Activated CD4-positive, alpha-beta memory T cell treated with anti-CD3 and anti-CD28 coated beads, Interleukin-2, amount 10 ng/mL, durations not matched to agents 7 days and 5 days (primary cell): ENCODE data around the gene RASSF5. TPM values are rescaled to one million over a fixed set of nuclear protein-coding genes. Genes with fewer than 3 reads are reported as not detected.

Experiments
- CTCF ChIA-PET: fragments of 350-600 bp; sonication (Branson Sonifier 250); formaldehyde crosslinking; loops from one replicate; lab custom pipeline; 2021; ENCODE audit warnings: antibody characterized with exemption, inconsistent platforms; lab: Charles Lee
- POLR2A ChIA-PET: fragments of 350-600 bp; sonication (Branson Sonifier 250); formaldehyde crosslinking; loops from one replicate; lab custom pipeline; 2021; ENCODE audit warnings: antibody characterized with exemption; lab: Charles Lee
- DNase-seq: peaks from one replicate; pipeline ENCODE4 v3.0.0-alpha.2; 2020
- H3K27ac Mint-ChIP-seq: one replicate; pipeline ENCODE4 v1.8.0; 2021; ENCODE audit warnings: mild to moderate bottlenecking, mixed read lengths
- H3K27me3 Mint-ChIP-seq: one replicate; pipeline ENCODE4 v1.8.0; 2021; ENCODE audit warnings: mixed read lengths
- H3K36me3 Mint-ChIP-seq: one replicate; pipeline ENCODE4 v1.8.0; 2021; ENCODE audit warnings: low read depth, mixed read lengths
- H3K4me1 Mint-ChIP-seq: one replicate; pipeline ENCODE4 v1.8.0; 2021; ENCODE audit warnings: mixed read lengths
- H3K4me3 Mint-ChIP-seq: one replicate; pipeline ENCODE4 v1.8.0; 2021; ENCODE audit warnings: mild to moderate bottlenecking, mixed read lengths
- H3K9me3 Mint-ChIP-seq: one replicate; pipeline ENCODE4 v1.8.0; 2021; ENCODE audit warnings: mixed read lengths
- total RNA-seq, 2 experiments: library from RNA; stranded (reverse); gene quantifications; one replicate each; pipeline ENCODE4 v1.2.3, GENCODE V29; 2021

Gene RASSF5
- total RNA-seq, 2 experiments from 2014 or later = 213 to 216 TPM

DNA sequence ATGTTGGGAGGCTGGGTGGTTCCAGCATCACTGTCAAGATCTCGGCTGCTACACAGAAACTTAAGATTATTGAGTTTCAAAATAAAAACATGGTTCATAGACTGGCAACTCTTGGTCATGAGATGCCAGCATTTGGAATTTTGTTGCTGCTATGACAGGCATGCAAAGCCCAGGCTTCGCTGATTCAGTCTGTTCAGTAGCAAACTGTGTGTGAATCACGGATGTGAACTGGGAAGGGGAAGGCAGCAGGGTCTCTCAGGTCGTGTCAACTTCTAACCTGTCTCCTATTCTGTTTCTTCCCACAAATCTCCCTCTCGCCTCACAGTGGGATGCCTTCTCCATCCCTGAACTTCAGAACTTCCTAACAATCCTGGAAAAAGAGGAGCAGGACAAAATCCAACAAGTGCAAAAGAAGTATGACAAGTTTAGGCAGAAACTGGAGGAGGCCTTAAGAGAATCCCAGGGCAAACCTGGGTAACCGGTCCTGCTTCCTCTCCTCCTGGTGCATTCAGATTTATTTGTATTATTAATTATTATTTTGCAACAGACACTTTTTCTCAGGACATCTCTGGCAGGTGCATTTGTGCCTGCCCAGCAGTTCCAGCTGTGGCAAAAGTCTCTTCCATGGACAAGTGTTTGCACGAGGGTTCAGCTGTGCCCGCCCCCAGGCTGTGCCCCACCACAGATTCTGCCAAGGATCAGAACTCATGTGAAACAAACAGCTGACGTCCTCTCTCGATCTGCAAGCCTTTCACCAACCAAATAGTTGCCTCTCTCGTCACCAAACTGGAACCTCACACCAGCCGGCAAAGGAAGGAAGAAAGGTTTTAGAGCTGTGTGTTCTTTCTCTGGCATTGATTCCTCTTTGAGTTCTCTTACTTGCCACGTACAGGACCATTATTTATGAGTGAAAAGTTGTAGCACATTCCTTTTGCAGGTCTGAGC is 79.4 kb downstream of the RASSF5 start:
- DNase-seq = no peak
- Mint-ChIP-seq H3K9me3 (no peaks in the 10 kb centered on the region), H3K4me1 (peaks cover 90% of the 10 kb centered on the region), H3K36me3 (peaks cover 90% of the 10 kb centered on the region), H3K27ac (peak overlapping the region; percentile 56), H3K27me3 (no peaks in the 10 kb centered on the region), H3K4me3 (no peak overlapping the region)
- ChIA-PET POLR2A (interaction anchor here (1.5 to 28.4 kb wide), 3 partner anchors 11 to 42 kb away, joined by 3 to 1193 read pairs (median 13); no protein-coding TSS in a partner anchor), CTCF (interaction anchor here (0.9 to 15.1 kb wide), 9 partner anchors 11 to 108 kb away, joined by 4 to 524 read pairs (median 8); partner anchors contain the start of genes DYRK3 and EIF2D)

DNA sequence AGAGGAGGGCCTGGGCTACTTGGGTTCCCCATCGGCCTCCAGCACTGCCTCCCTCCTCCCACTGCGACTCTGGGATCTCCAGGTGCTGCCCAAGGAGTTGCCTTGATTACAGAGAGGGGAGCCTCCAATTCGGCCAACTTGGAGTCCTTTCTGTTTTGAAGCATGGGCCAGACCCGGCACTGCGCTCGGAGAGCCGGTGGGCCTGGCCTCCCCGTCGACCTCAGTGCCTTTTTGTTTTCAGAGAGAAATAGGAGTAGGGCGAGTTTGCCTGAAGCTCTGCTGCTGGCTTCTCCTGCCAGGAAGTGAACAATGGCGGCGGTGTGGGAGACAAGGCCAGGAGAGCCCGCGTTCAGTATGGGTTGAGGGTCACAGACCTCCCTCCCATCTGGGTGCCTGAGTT is 80.6 kb downstream of the RASSF5 start:
- no peaks in the 10 kb centered on the region for H3K27me3 Mint-ChIP-seq
- H3K9me3 Mint-ChIP-seq = no peaks in the 10 kb centered on the region
- H3K36me3 Mint-ChIP-seq = peaks cover 90% of the 10 kb centered on the region
- peaks cover 87% of the 10 kb centered on the region for H3K4me1 Mint-ChIP-seq
- no peak for DNase-seq
- no peak overlapping the region for H3K4me3 Mint-ChIP-seq
- CTCF ChIA-PET = interaction anchor here (0.9 to 2.1 kb wide), 7 partner anchors 8 to 98 kb away, joined by 4 to 23 read pairs (median 5); partner anchors contain the start of gene DYRK3
- H3K27ac Mint-ChIP-seq = peak overlapping the region; percentile 98
- POLR2A ChIA-PET = interaction anchor here (1.0 to 28.4 kb wide), 6 partner anchors 8 to 48 kb away, joined by 3 to 1193 read pairs (median 4); partner anchors contain the start of gene DYRK3

DNA sequence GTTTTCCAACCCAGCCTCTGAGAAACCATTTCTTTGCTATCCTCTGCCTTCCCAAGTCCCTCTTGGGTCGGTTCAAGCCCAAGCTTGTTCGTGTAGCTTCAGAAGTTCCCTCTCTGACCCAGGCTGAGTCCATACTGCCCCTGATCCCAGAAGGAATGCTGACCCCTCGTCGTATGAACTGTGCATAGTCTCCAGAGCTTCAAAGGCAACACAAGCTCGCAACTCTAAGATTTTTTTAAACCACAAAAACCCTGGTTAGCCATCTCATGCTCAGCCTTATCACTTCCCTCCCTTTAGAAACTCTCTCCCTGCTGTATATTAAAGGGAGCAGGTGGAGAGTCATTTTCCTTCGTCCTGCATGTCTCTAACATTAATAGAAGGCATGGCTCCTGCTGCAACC is 81.2 kb downstream of the RASSF5 start:
- ChIA-PET POLR2A (interaction anchor here (1.0 to 28.4 kb wide), 7 partner anchors 9 to 47 kb away, joined by 3 to 1193 read pairs (median 4); partner anchors contain the start of gene DYRK3), CTCF (interaction anchor here (1.0 to 2.1 kb wide), 7 partner anchors 8 to 76 kb away, joined by 3 to 23 read pairs (median 6); partner anchors contain the start of gene DYRK3)
- no peaks in the 10 kb centered on the region for H3K9me3 Mint-ChIP-seq
- H3K4me3 Mint-ChIP-seq = no peak overlapping the region
- H3K27ac Mint-ChIP-seq = peak overlapping the region; percentile 98
- H3K27me3 Mint-ChIP-seq = no peaks in the 10 kb centered on the region
- DNase-seq = no peak
- peaks cover 82% of the 10 kb centered on the region for H3K4me1 Mint-ChIP-seq
- H3K36me3 Mint-ChIP-seq = peaks cover 88% of the 10 kb centered on the region

DNA sequence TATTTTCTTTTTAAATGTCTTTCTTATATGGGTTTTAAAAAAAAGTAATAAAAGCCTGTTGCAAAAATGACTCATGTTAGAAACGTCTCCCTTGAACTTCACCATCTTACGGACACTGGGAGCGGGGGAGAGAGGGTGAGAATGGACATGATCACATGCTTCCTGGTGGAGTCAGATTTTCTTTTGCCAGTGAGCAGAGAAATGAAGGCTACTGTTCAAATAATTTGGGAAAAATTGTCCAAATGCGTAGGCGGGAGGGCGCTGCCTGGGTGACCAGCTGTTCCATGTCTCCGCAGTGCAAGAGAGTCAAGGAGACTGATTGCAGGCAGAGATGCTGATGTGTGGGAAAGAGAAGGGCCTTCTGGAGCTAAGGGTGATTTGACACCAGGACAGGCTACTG is 81.9 kb downstream of the RASSF5 start:
- DNase-seq = no peak
- Mint-ChIP-seq H3K4me1 (peaks cover 74% of the 10 kb centered on the region), H3K9me3 (no peaks in the 10 kb centered on the region), H3K27me3 (no peaks in the 10 kb centered on the region), H3K4me3 (no peak overlapping the region), H3K36me3 (peaks cover 86% of the 10 kb centered on the region), H3K27ac (peak overlapping the region; percentile 98)
- ChIA-PET CTCF (interaction anchor here (1.0 to 1.8 kb wide), 5 partner anchors 9 to 75 kb away, joined by 3 to 6 read pairs (median 6); no protein-coding TSS in a partner anchor), POLR2A (interaction anchor here (1.0 to 28.4 kb wide), 4 partner anchors 11 to 42 kb away, joined by 3 to 1193 read pairs (median 8); no protein-coding TSS in a partner anchor)

DNA sequence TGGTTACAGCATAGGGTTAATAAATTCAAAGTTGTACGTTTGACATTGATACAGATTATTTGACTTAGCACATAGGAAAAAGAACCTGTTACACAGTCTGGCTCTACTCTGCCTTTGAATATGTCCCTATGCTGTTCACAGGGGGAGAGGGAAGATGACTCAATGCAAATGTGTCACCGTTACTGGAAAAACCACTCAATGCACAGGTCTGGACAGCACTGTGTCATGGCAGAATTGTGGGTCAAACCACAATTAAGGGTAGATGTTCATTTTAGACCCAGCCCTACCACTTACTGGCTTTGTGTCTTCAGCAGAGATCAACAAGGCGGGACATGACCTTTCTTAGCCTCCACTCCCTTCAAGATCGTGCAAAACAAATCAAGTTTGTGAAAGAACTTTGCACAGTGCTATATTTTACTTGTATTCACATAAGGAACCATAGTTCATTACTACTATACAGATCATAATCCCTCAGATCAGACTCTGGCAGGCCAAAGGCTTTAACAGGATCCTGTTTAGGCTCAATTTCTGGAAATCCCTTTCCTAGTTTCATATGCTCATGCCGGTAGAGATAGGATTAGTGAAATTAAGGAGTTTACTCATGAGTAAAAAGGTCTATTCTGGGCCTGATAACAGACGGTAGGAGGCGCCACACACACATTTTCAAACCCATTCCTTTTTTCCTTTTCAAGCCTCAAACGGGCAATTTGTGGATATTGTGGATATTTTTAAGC is 82.9 kb downstream of the RASSF5 start:
- POLR2A ChIA-PET = interaction anchor here (1.3 to 28.4 kb wide), 5 partner anchors 15 to 36 kb away, joined by 3 to 1193 read pairs (median 6); partner anchors contain the start of gene EIF2D
- DNase-seq = peak; percentile 80
- Mint-ChIP-seq H3K9me3 (no peaks in the 10 kb centered on the region), H3K27me3 (no peaks in the 10 kb centered on the region), H3K36me3 (peaks cover 83% of the 10 kb centered on the region), H3K27ac (peak overlapping the region; percentile 98), H3K4me1 (peaks cover 68% of the 10 kb centered on the region), H3K4me3 (peak overlapping the region; percentile 55)
- CTCF ChIA-PET = interaction anchor here (1.2 to 3.0 kb wide), 6 partner anchors 10 to 46 kb away, joined by 5 to 17 read pairs (median 7); partner anchors contain the start of genes DYRK3 and EIF2D

DNA sequence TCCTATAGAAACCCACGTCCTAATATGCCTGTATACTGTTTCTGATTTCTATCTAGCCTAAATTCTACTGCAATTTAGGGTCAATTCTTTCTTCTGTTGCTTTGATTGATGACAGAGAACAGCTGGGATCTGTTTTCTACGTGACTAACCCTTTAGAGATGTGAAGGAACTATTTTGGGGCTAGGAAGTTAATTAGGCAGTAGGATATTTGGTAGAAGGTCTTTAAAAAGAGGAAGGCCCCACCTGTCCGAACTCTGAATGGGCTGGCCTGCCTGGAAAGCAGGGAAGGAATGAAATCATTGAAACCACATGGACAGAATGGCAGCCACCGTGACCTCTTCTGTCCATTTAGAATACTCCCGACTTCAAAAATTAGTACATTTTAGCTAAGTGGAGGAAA is 83.9 kb downstream of the RASSF5 start:
- Mint-ChIP-seq H3K27me3 (no peaks in the 10 kb centered on the region), H3K9me3 (no peaks in the 10 kb centered on the region), H3K4me1 (peaks cover 61% of the 10 kb centered on the region), H3K4me3 (peak overlapping the region; percentile 43), H3K27ac (peak overlapping the region; percentile 98), H3K36me3 (peaks cover 82% of the 10 kb centered on the region)
- ChIA-PET POLR2A (interaction anchor here (0.8 to 2.4 kb wide), 14 partner anchors 10 to 122 kb away, joined by 3 to 9 read pairs (median 4); partner anchors contain the start of genes DYRK3 and EIF2D), CTCF (interaction anchor here (0.6 to 3.0 kb wide), 15 partner anchors 8 to 112 kb away, joined by 3 to 21 read pairs (median 5); partner anchors contain the start of genes DYRK3 and EIF2D)
- no peak for DNase-seq

DNA sequence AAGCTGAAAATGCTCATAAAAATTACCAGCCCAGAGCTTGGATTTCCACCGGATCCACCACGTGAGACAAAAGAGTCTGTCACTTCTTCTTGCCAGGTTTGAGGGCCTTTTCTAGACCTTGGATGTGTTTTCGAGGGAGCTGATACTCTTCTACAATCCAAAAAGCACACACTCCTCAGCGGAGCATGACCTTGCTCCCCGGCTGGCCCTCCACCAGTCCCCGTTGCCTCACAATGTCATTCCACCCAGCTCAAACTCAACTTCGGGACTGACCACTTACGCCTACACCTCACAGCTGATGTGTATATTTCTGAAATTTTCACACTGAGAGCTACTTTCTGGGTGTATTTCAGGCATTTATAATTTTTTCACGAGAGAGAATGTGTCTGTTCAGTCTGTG is 84.4 kb downstream of the RASSF5 start:
- CTCF ChIA-PET = interaction anchor here (0.6 to 3.0 kb wide), 16 partner anchors 8 to 112 kb away, joined by 3 to 21 read pairs (median 5); partner anchors contain the start of genes DYRK3 and EIF2D
- Mint-ChIP-seq H3K36me3 (peaks cover 79% of the 10 kb centered on the region), H3K27ac (peak overlapping the region; percentile 98), H3K4me3 (no peak overlapping the region), H3K4me1 (peaks cover 58% of the 10 kb centered on the region), H3K27me3 (no peaks in the 10 kb centered on the region), H3K9me3 (no peaks in the 10 kb centered on the region)
- POLR2A ChIA-PET = interaction anchor here (0.8 to 2.4 kb wide), 15 partner anchors 11 to 122 kb away, joined by 3 to 9 read pairs (median 4); partner anchors contain the start of genes DYRK3 and EIF2D
- DNase-seq = no peak

DNA sequence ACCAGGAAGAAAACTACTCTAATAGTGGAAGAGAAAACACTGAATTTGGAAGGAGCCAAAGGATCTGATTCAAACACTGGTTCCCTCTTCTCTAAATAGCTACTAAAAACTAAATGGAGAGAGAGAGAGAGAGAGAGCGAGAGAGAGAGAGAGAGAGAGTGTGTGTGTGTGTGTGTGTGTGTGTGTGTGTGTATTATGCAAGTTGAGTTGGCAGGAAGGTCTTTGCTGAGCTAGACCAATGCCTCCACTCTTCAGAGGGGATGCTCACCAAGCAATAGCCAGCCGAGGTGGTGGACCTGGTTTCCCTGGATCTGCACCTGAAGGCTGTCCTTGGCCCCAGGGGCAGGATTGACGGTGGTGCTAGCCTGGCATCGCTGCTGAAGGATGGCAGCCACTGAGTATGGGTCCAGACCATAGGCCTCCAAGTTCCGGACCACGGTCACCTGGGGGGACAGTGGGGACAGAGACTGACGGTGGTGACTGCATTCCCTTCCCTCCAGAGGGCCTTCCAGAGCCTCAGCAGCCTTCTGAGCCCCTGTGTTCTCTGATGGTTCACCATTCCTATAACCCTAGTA is 86.1 kb downstream of the RASSF5 start:
- no peak overlapping the region for H3K27ac Mint-ChIP-seq
- no peaks in the 10 kb centered on the region for H3K27me3 Mint-ChIP-seq
- DNase-seq = no peak
- H3K9me3 Mint-ChIP-seq = no peaks in the 10 kb centered on the region
- ChIA-PET POLR2A (interaction anchor here (1.3 to 2.8 kb wide), 5 partner anchors 12 to 93 kb away, joined by 3 to 9 read pairs (median 6); no protein-coding TSS in a partner anchor), CTCF (interaction anchor here (1.4 to 3.3 kb wide), 7 partner anchors 13 to 71 kb away, joined by 4 to 21 read pairs (median 10); partner anchors contain the start of gene EIF2D)
- H3K36me3 Mint-ChIP-seq = peaks cover 72% of the 10 kb centered on the region
- peaks cover 41% of the 10 kb centered on the region for H3K4me1 Mint-ChIP-seq
- H3K4me3 Mint-ChIP-seq = no peak overlapping the region

DNA sequence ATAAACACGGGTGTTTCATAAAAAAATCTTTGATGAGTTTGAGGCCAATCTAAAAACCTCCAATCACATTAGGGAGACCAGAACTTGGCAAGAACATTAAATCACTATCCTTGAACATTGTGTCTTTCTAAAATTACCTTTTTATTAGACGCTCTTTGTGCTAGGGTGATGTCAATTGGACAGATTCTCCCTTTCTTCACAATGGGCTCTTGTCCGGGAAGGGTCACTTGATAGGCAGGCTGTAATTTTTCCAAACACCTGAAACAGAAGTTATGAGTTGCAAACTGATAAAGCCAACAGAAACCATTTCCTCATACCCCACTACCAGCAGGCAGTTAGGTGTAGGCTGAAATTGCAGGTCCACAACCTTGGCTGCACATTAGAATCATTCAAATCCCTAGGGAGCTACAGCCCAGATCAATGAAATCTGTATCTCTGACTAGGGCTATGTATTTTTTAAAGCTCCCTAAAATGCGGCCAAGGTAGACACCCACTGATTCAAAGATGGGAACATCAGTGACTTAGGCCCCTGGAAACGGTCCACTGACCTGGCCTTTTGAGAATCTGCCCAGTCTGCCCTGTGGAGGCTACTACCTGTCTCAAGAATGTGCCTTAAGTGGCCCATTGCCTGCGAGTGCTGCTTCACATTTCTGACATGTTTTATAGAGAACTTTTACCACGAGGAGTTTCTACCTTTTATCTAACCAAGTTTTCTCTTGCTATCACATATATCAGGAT is 88.4 kb downstream of the RASSF5 start:
- ChIA-PET POLR2A (interaction anchor here (2.8 kb wide), 1 partner anchor 40 kb away, joined by 8 read pairs; no protein-coding TSS in a partner anchor), CTCF (interaction anchor here (1.0 to 1.6 kb wide), 2 partner anchors 53 to 68 kb away, joined by 5 read pairs; no protein-coding TSS in a partner anchor)
- H3K36me3 Mint-ChIP-seq = peaks cover 70% of the 10 kb centered on the region
- H3K4me3 Mint-ChIP-seq = no peak overlapping the region
- H3K27me3 Mint-ChIP-seq = no peaks in the 10 kb centered on the region
- peaks cover 18% of the 10 kb centered on the region for H3K4me1 Mint-ChIP-seq
- DNase-seq = no peak
- H3K27ac Mint-ChIP-seq = no peak overlapping the region
- H3K9me3 Mint-ChIP-seq = no peaks in the 10 kb centered on the region

DNA sequence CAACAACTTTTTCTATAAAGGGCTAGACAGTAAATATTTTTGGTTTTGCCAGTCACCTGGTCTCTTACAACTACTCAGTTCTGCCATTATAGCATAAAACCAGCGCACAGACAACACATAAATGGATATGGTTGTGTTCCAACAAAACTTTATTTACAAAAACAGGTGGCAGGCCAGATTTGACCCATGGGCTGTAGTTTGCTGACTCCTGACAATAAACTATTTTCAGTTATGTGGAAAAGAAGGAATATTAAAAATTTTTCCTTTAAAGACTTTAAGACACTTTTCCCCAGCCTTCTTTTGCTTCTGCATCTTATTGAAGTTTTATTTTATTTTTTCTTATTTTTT is 89.0 kb downstream of the RASSF5 start:
- Mint-ChIP-seq H3K4me3 (no peak overlapping the region), H3K27ac (no peak overlapping the region), H3K9me3 (no peaks in the 10 kb centered on the region), H3K27me3 (no peaks in the 10 kb centered on the region), H3K36me3 (peaks cover 69% of the 10 kb centered on the region), H3K4me1 (peaks cover 13% of the 10 kb centered on the region)
- CTCF ChIA-PET = interaction anchor here (1.0 kb wide), 1 partner anchor 53 kb away, joined by 5 read pairs; no protein-coding TSS in a partner anchor
- POLR2A ChIA-PET = no interaction called here
- DNase-seq = no peak

DNA sequence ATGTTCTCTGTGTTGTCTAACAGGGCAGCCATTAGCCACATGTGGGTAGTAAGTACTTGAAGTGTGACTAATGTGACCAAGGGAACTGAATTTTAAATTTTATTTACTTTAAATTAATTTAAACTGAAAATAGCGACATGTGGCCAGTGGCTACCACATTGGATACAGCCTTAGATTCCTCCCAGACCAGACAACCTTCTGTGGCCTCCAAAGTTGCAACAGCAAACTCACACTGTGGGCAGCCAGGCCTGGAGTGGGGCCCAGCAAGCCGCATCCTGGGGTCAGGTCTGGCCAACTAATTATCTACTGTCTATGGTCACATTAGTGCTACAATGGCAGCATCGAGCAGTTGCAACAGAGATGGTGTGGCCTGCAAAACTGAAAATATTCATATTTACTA is 93.2 kb downstream of the RASSF5 start:
- no peak overlapping the region for H3K4me3 Mint-ChIP-seq
- POLR2A ChIA-PET = no interaction called here
- H3K9me3 Mint-ChIP-seq = no peaks in the 10 kb centered on the region
- no peak overlapping the region for H3K27ac Mint-ChIP-seq
- H3K27me3 Mint-ChIP-seq = no peaks in the 10 kb centered on the region
- no peaks in the 10 kb centered on the region for H3K4me1 Mint-ChIP-seq
- peaks cover 53% of the 10 kb centered on the region for H3K36me3 Mint-ChIP-seq
- no peak for DNase-seq
- CTCF ChIA-PET = interaction anchor here (1.5 to 5.1 kb wide), 3 partner anchors 10 to 111 kb away, joined by 3 to 24 read pairs (median 6); partner anchors contain the start of gene EIF2D
